ENCODE results near the gene AMDHD2. TPM values are rescaled to one million over a fixed set of nuclear protein-coding genes. Genes with fewer than 3 reads are reported as not detected.

The AMDHD2 gene
- total RNA-seq, 1 donor from 2014 or later, result 90.8 TPM

GRCh38 chr16:2490190-2491105 lies 29.7 kb upstream of the AMDHD2 start:
- no peak overlapping the region for H3K4me3 Mint-ChIP-seq
- DNase-seq, result no peak
- no peak overlapping the region for H3K27ac Mint-ChIP-seq
- TF ChIP-seq, protein P1, sequence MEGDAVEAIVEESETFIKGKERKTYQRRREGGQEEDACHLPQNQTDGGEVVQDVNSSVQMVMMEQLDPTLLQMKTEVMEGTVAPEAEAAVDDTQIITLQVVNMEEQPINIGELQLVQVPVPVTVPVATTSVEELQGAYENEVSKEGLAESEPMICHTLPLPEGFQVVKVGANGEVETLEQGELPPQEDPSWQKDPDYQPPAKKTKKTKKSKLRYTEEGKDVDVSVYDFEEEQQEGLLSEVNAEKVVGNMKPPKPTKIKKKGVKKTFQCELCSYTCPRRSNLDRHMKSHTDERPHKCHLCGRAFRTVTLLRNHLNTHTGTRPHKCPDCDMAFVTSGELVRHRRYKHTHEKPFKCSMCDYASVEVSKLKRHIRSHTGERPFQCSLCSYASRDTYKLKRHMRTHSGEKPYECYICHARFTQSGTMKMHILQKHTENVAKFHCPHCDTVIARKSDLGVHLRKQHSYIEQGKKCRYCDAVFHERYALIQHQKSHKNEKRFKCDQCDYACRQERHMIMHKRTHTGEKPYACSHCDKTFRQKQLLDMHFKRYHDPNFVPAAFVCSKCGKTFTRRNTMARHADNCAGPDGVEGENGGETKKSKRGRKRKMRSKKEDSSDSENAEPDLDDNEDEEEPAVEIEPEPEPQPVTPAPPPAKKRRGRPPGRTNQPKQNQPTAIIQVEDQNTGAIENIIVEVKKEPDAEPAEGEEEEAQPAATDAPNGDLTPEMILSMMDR (IDR thresholded peaks at IDR 0.05), result no peak
- no peaks in the 10 kb centered on the region for H3K36me3 Mint-ChIP-seq (ENCODE audit: low read depth)
- ChIA-PET CTCF (no interaction called here), POLR2A (no interaction called here)
- ATAC-seq (ENCODE audit: low read depth), result no peak
- no peaks in the 10 kb centered on the region for H3K27me3 Mint-ChIP-seq
- intact Hi-C loops (cut with micrococcal nuclease), result no loop called here
- peaks cover 23% of the 10 kb centered on the region for H3K4me1 Mint-ChIP-seq
- H3K9me3 Mint-ChIP-seq, result no peaks in the 10 kb centered on the region

GRCh38 chr16:2492292-2492691 lies 27.9 kb upstream of the AMDHD2 start:
- POLR2A ChIA-PET, result no interaction called here
- H3K4me1 Mint-ChIP-seq, result peaks cover 10% of the 10 kb centered on the region
- H3K27ac Mint-ChIP-seq, result no peak overlapping the region
- no peaks in the 10 kb centered on the region for H3K9me3 Mint-ChIP-seq
- H3K4me3 Mint-ChIP-seq, result no peak overlapping the region
- intact Hi-C loops (cut with micrococcal nuclease), result no loop called here
- peaks cover 8% of the 10 kb centered on the region for H3K36me3 Mint-ChIP-seq (ENCODE audit: low read depth)
- no peaks in the 10 kb centered on the region for H3K27me3 Mint-ChIP-seq
- TF ChIP-seq, protein P1 (IDR thresholded peaks at IDR 0.05), result no peak
- ATAC-seq (ENCODE audit: low read depth), result no peak
- DNase-seq, result no peak
- CTCF ChIA-PET, result no interaction called here

GRCh38 chr16:2493605-2494004 lies 26.6 kb upstream of the AMDHD2 start:
- ATAC-seq (ENCODE audit: low read depth), result no peak
- TF ChIP-seq, protein P1 (IDR thresholded peaks at IDR 0.05), result no peak
- no peak for DNase-seq
- Mint-ChIP-seq H3K27me3 (no peaks in the 10 kb centered on the region), H3K4me1 (no peaks in the 10 kb centered on the region), H3K9me3 (no peaks in the 10 kb centered on the region), H3K4me3 (no peak overlapping the region), H3K36me3 (ENCODE audit: low read depth) (peaks cover 17% of the 10 kb centered on the region), H3K27ac (no peak overlapping the region)
- CTCF ChIA-PET, result no interaction called here
- intact Hi-C loops (cut with micrococcal nuclease), result no loop called here
- POLR2A ChIA-PET, result no interaction called here

- Mint-ChIP-seq H3K4me3 (no peak overlapping the region), H3K9me3 (no peaks in the 10 kb centered on the region), H3K27me3 (no peaks in the 10 kb centered on the region), H3K4me1 (no peaks in the 10 kb centered on the region), H3K27ac (no peak overlapping the region), H3K36me3 (ENCODE audit: low read depth) (peaks cover 17% of the 10 kb centered on the region)
- ATAC-seq (ENCODE audit: low read depth) (no peak), DNase-seq (no peak)
- intact Hi-C loops (cut with micrococcal nuclease), result no loop called here
- ChIA-PET CTCF (no interaction called here), POLR2A (interaction anchor here (0.7 kb wide), 1 partner anchor 20 kb away, joined by 6 read pairs; the partner anchor contains the start of gene TBC1D24)
- TF ChIP-seq, protein P1 (IDR thresholded peaks at IDR 0.05), result no peak
Observed at GRCh38 chr16:2494616-2495015, 25.6 kb upstream of the AMDHD2 start.

- no peaks in the 10 kb centered on the region for H3K4me1 Mint-ChIP-seq
- no peak for ATAC-seq (ENCODE audit: low read depth)
- H3K36me3 Mint-ChIP-seq (ENCODE audit: low read depth), result peaks cover 17% of the 10 kb centered on the region
- ChIA-PET CTCF (no interaction called here), POLR2A (interaction anchor here (0.7 kb wide), 1 partner anchor 20 kb away, joined by 6 read pairs; the partner anchor contains the start of gene TBC1D24)
- DNase-seq, result no peak
- no peak overlapping the region for H3K4me3 Mint-ChIP-seq
- no peak overlapping the region for H3K27ac Mint-ChIP-seq
- H3K27me3 Mint-ChIP-seq, result no peaks in the 10 kb centered on the region
- TF ChIP-seq, protein P1 (IDR thresholded peaks at IDR 0.05), result no peak
- intact Hi-C loops (cut with micrococcal nuclease), result no loop called here
- no peaks in the 10 kb centered on the region for H3K9me3 Mint-ChIP-seq
Observed at GRCh38 chr16:2495041-2495440, 25.1 kb upstream of the AMDHD2 start.
